ENCODE results near the gene RBM47. TPM values are rescaled to one million over a fixed set of nuclear protein-coding genes. Genes with fewer than 3 reads are reported as not detected.

RBM47 gene
- polyA plus RNA-seq, 3 donors, result 79.5 to 101 (median 92.8) TPM

DNA sequence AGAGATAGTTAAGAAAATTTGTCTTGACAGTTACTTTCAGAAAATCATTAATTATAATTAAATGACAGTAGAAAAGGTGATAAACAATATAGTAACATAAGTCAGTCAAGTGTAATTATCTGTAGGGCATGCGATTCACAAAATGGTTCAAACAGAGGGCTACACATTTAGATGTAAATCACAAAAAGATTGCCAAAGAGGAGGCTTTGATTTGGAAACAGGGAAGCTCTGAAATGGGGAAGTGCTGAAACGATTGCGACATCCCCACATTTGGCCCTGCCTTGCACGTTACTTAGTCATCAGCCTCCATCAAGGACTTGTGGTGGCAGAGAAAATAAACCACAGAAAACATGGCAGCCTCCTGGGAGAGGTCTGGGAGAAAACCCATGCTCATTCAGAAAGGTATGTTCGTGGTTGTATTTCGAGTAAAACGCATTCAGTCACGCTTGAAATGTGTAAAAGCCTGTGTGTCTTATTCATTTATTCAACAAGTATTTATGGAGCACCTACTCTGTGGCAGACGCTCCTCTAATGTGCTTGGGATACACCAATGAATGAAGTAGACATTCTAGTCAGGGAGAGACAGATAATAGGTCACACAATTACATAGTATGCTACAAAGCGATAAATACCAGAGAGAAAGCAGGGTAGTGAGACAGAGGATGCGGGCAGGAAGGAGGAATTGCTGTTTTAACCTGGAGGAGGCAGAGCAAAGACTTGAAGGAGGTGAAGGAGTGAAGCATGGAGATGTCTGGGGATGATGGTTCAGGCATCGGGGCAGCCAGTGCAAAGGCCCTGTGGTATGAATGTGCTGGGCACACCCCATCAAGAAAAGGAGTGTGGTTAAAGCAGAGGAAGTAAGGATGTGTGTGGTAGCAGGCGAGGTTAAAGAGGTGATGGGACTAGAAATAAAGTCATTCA lies 7.8 kb downstream of the RBM47 start:
- Histone ChIP-seq H3K36me3 (replicated peaks in 1 of 2; ENCODE audit: control insufficient read depth in 1 of 2, insufficient read depth in 2 of 2, low read length in 2 of 2) (peaks cover 14 to 25% of the 10 kb centered on the region in 2 donors), H2AFZ (ENCODE audit: insufficient read depth, low read depth, low read length, poor library complexity, severe bottlenecking) (no peak overlapping the region), H3K4me1 (ENCODE audit: control insufficient read depth in 1 of 2, insufficient read depth in 2 of 2, low read length in 2 of 2) (peaks cover 84 to 92% of the 10 kb centered on the region in 2 donors), H3K27ac (ENCODE audit: low read depth in 1 of 2, low read length in 2 of 2) (peak overlapping the region; percentile 88 to 97), H3K79me2 (ENCODE audit: insufficient read depth, low read length) (peaks cover 96% of the 10 kb centered on the region), H3K4me3 (replicated peaks in 1 of 3; ENCODE audit: low read depth in 2 of 3, low read length in 3 of 3) (peak overlapping the region in 2 of 3 experiments; percentile 9 to 56), H3K27me3 (ENCODE audit: control insufficient read depth in 2 of 2, insufficient read depth in 2 of 2, low read length in 2 of 2) (no peaks in the 10 kb centered on the region), H4K20me1 (ENCODE audit: insufficient read depth, low read length) (peaks cover 33% of the 10 kb centered on the region), H3K9me3 (replicated peaks in 1 of 2; ENCODE audit: control insufficient read depth in 1 of 2, insufficient read depth in 1 of 2, low read length in 2 of 2) (no peaks in the 10 kb centered on the region), H3K9ac (ENCODE audit: insufficient read depth, low read length, poor library complexity, severe bottlenecking) (peak overlapping the region; percentile 71), H3K4me2 (replicated peaks; ENCODE audit: extremely low read depth, low read length, poor library complexity, severe bottlenecking) (peak overlapping the region; percentile 65)
- intact Hi-C loops (cut with micrococcal nuclease), result loop anchor here (2.0 to 10.0 kb wide), 4 partner anchors 47 to 567 kb away; partner anchors contain the start of gene N4BP2 (in 1 of the 2)
- Mint-ChIP-seq H3K9me3 (peaks cover 0 to 5% (median 0%) of the 10 kb centered on the region in 7 donors), H3K36me3 (peaks cover 52 to 67% of the 10 kb centered on the region in 2 donors), H3K27ac (peak overlapping the region; percentile 94 to 98 (median 97)), H3K4me3 (peak overlapping the region; percentile 13 to 75), H3K27me3 (ENCODE audit: low read depth in 3 of 3) (peaks cover 0 to 1% (median 0%) of the 10 kb centered on the region in 3 donors), H3K4me1 (peaks cover 83% of the 10 kb centered on the region)
- TF ChIP-seq, protein P1, sequence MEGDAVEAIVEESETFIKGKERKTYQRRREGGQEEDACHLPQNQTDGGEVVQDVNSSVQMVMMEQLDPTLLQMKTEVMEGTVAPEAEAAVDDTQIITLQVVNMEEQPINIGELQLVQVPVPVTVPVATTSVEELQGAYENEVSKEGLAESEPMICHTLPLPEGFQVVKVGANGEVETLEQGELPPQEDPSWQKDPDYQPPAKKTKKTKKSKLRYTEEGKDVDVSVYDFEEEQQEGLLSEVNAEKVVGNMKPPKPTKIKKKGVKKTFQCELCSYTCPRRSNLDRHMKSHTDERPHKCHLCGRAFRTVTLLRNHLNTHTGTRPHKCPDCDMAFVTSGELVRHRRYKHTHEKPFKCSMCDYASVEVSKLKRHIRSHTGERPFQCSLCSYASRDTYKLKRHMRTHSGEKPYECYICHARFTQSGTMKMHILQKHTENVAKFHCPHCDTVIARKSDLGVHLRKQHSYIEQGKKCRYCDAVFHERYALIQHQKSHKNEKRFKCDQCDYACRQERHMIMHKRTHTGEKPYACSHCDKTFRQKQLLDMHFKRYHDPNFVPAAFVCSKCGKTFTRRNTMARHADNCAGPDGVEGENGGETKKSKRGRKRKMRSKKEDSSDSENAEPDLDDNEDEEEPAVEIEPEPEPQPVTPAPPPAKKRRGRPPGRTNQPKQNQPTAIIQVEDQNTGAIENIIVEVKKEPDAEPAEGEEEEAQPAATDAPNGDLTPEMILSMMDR (IDR thresholded peaks at IDR 0.05), result no peak
- DNase-seq, result peak; percentile 99
- WGBS (ENCODE audit: insufficient coverage), result 31% methylated on average over 6 of the region's 13 CpGs

DNA sequence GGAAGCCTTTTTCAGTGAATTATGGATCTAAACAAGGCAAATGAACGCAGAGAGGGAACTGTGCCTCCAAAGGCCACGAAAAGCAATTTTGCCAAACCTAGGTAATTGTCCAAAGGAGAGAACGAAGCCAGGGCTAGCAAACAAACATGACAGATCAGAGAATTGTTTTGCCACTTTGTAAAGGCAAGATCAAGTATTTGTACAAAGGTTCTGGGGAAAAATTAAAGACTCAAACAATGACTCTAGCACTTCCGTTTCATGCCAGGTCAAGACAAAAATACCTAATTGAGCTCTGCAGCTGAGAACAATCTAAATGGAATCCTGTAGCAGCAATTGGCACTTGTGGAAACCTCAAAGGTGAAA lies 8.5 kb downstream of the RBM47 start:
- H3K4me1 Mint-ChIP-seq, result peaks cover 80% of the 10 kb centered on the region
- Histone ChIP-seq H2AFZ (ENCODE audit: insufficient read depth, low read depth, low read length, poor library complexity, severe bottlenecking) (peak overlapping the region; percentile 43), H3K27me3 (ENCODE audit: control insufficient read depth in 2 of 2, insufficient read depth in 2 of 2, low read length in 2 of 2) (no peaks in the 10 kb centered on the region), H3K4me3 (replicated peaks in 1 of 3; ENCODE audit: low read depth in 2 of 3, low read length in 3 of 3) (peak overlapping the region in 2 of 3 experiments; percentile 9 to 56), H3K9ac (ENCODE audit: insufficient read depth, low read length, poor library complexity, severe bottlenecking) (peak overlapping the region; percentile 71), H3K27ac (ENCODE audit: low read depth in 1 of 2, low read length in 2 of 2) (peak overlapping the region; percentile 86 to 97), H3K36me3 (replicated peaks in 1 of 2; ENCODE audit: control insufficient read depth in 1 of 2, insufficient read depth in 2 of 2, low read length in 2 of 2) (peaks cover 14 to 21% of the 10 kb centered on the region in 2 donors), H3K9me3 (replicated peaks in 1 of 2; ENCODE audit: control insufficient read depth in 1 of 2, insufficient read depth in 1 of 2, low read length in 2 of 2) (no peaks in the 10 kb centered on the region), H4K20me1 (ENCODE audit: insufficient read depth, low read length) (peaks cover 30% of the 10 kb centered on the region), H3K4me1 (ENCODE audit: control insufficient read depth in 1 of 2, insufficient read depth in 2 of 2, low read length in 2 of 2) (peaks cover 78 to 89% of the 10 kb centered on the region in 2 donors), H3K79me2 (ENCODE audit: insufficient read depth, low read length) (peaks cover 96% of the 10 kb centered on the region), H3K4me2 (replicated peaks; ENCODE audit: extremely low read depth, low read length, poor library complexity, severe bottlenecking) (peak overlapping the region; percentile 65)
- DNase-seq, result peak in 1 of 3 donors; percentile 33
- peaks cover 0 to 5% (median 0%) of the 10 kb centered on the region in 7 donors for H3K9me3 Mint-ChIP-seq
- TF ChIP-seq, protein P1 (IDR thresholded peaks at IDR 0.05), result no peak
- 30% methylated on average over 3 of the region's 4 CpGs for WGBS (ENCODE audit: insufficient coverage)
- peak overlapping the region; percentile 94 to 98 (median 97) for H3K27ac Mint-ChIP-seq
- peaks cover 46 to 61% of the 10 kb centered on the region in 2 donors for H3K36me3 Mint-ChIP-seq
- intact Hi-C loops (cut with micrococcal nuclease), result loop anchor here (2.0 to 10.0 kb wide), 4 partner anchors 46 to 566 kb away; partner anchors contain the start of gene N4BP2 (in 1 of the 2)
- H3K27me3 Mint-ChIP-seq (ENCODE audit: low read depth in 3 of 3), result peaks cover 0 to 1% (median 0%) of the 10 kb centered on the region in 3 donors
- H3K4me3 Mint-ChIP-seq, result peak overlapping the region; percentile 13 to 75

Measured in CD14-positive monocyte (primary cell).